ENCODE measurements around the gene STK24. TPM values are rescaled to one million over a fixed set of nuclear protein-coding genes. Genes with fewer than 3 reads are reported as not detected.

Gene STK24
- total RNA-seq, 4 donors from 2014 or later = 28.7 to 68.4 (median 49.4) TPM

GRCh38 chr13:98459171-98459681 lies 117.7 kb downstream of the STK24 start:
- no peak for ATAC-seq
- Histone ChIP-seq H3K4me1 (peaks cover 7 to 10% of the 10 kb centered on the region in 2 donors), H3K9me3 (no peaks in the 10 kb centered on the region), H3K4me3 (no peak overlapping the region), H3K27me3 (no peaks in the 10 kb centered on the region), H3K36me3 (peaks cover 0 to 44% of the 10 kb centered on the region in 2 donors), H3K27ac (peak overlapping the region in 3 of 4 donors; percentile 3 to 28 (median 22))
- TF ChIP-seq CTCF (IDR thresholded peaks at IDR 0.05 in 4 of 5, conservative IDR thresholded peaks at IDR 0.05 in 1 of 5) = no peak
- TF ChIP-seq POLR2A (IDR thresholded peaks at IDR 0.05) = no peak
- intact Hi-C loops (cut with DNase I; ENCODE audit: low total_unique reads) = no loop called here
- no peak for DNase-seq
- in situ Hi-C loops (cut with MboI; ENCODE audit: low sequenced_read_pairs in 4 of 4) = no loop called here

GRCh38 chr13:98458431-98458830 lies 118.5 kb downstream of the STK24 start:
- TF ChIP-seq CTCF (IDR thresholded peaks at IDR 0.05 in 4 of 5, conservative IDR thresholded peaks at IDR 0.05 in 1 of 5) (no peak), POLR2A (IDR thresholded peaks at IDR 0.05) (no peak)
- H3K4me3 ChIP-seq = no peak overlapping the region
- ATAC-seq = no peak
- H3K4me1 ChIP-seq = peaks cover 10 to 18% of the 10 kb centered on the region in 2 donors
- intact Hi-C loops (cut with DNase I; ENCODE audit: low total_unique reads) (no loop called here), in situ Hi-C loops (cut with MboI; ENCODE audit: low sequenced_read_pairs in 4 of 4) (no loop called here)
- peak overlapping the region in 3 of 4 donors; percentile 14 to 28 (median 23) for H3K27ac ChIP-seq
- no peak for DNase-seq
- H3K36me3 ChIP-seq = peaks cover 0 to 44% of the 10 kb centered on the region in 2 donors
- no peaks in the 10 kb centered on the region for H3K9me3 ChIP-seq
- H3K27me3 ChIP-seq = no peaks in the 10 kb centered on the region

GRCh38 chr13:98457053-98457452 lies 119.9 kb downstream of the STK24 start:
- Histone ChIP-seq H3K36me3 (peaks cover 0 to 47% of the 10 kb centered on the region in 2 donors), H3K27ac (no peak overlapping the region), H3K4me1 (peaks cover 8 to 25% of the 10 kb centered on the region in 2 donors), H3K27me3 (no peaks in the 10 kb centered on the region), H3K9me3 (no peaks in the 10 kb centered on the region), H3K4me3 (no peak overlapping the region)
- TF ChIP-seq CTCF (IDR thresholded peaks at IDR 0.05 in 4 of 5, conservative IDR thresholded peaks at IDR 0.05 in 1 of 5) (no peak), POLR2A (IDR thresholded peaks at IDR 0.05) (no peak)
- in situ Hi-C loops (cut with MboI; ENCODE audit: low sequenced_read_pairs in 4 of 4) = no loop called here
- no peak for ATAC-seq
- no peak for DNase-seq
- intact Hi-C loops (cut with DNase I; ENCODE audit: low total_unique reads) = no loop called here

- intact Hi-C loops (cut with DNase I; ENCODE audit: low total_unique reads) = no loop called here
- DNase-seq (no peak), ATAC-seq (no peak)
- Histone ChIP-seq H3K36me3 (peaks cover 0 to 51% of the 10 kb centered on the region in 2 donors), H3K4me3 (no peak overlapping the region), H3K9me3 (no peaks in the 10 kb centered on the region), H3K27ac (no peak overlapping the region), H3K4me1 (peaks cover 8 to 30% of the 10 kb centered on the region in 2 donors), H3K27me3 (no peaks in the 10 kb centered on the region)
- no peak for TF ChIP-seq CTCF (IDR thresholded peaks at IDR 0.05 in 4 of 5, conservative IDR thresholded peaks at IDR 0.05 in 1 of 5)
- no peak for TF ChIP-seq POLR2A (IDR thresholded peaks at IDR 0.05)
- in situ Hi-C loops (cut with MboI; ENCODE audit: low sequenced_read_pairs in 4 of 4) = no loop called here
Observed at GRCh38 chr13:98456413-98456845, 120.5 kb downstream of the STK24 start.

Data from gastrocnemius medialis (tissue), 4 donors.